Astrocyte (in vitro differentiated cells and primary cell): ENCODE results near the gene INAVA.
"Not testable (repeated sequence)": the region's sequence is repeated elsewhere in the genome, so short reads cannot be mapped to it uniquely, and the experiment has no call there.

Experiments used
- CTCF ChIP-seq: IDR thresholded peaks from 2 replicates; pipeline ENCODE4 v1.5.1; 2011; ENCODE audit warnings: low read depth, mild to moderate bottlenecking, inconsistent platforms, low read length, moderate library complexity; ENCODE audit not compliant: insufficient read depth
- EZH2 ChIP-seq: IDR thresholded peaks from 2 replicates; pipeline ENCODE4 v1.6.1; 2012; ENCODE audit warnings: mild to moderate bottlenecking, low read length, inconsistent platforms; ENCODE audit not compliant: insufficient read depth

GRCh38 chr1:200935286-200935962 is 40.7 kb downstream of the INAVA start:
- not testable (repeated sequence) for TF ChIP-seq CTCF, EZH2
